Measurements from ENCODE around the gene DTWD1.

DNA sequence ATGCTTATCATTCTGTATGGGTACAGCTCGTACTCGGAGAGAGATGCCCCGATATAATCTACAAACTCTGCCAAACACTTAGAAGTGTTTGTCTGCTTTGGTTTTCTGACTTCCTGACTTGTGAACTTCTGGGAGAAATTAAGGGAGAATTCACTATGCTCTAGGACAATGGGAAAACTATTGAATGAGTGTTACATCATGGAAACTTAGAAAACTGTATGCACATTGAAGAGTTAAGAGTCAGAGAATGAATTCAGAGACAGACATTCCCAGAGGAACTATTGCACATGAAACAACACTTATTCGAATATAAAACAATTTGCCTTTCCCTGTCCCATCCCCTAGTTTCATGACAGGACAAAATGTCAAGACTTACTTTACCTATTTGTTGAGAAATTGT, 57.8 kb downstream of the DTWD1 start:
- TF ChIP-seq, protein P1, sequence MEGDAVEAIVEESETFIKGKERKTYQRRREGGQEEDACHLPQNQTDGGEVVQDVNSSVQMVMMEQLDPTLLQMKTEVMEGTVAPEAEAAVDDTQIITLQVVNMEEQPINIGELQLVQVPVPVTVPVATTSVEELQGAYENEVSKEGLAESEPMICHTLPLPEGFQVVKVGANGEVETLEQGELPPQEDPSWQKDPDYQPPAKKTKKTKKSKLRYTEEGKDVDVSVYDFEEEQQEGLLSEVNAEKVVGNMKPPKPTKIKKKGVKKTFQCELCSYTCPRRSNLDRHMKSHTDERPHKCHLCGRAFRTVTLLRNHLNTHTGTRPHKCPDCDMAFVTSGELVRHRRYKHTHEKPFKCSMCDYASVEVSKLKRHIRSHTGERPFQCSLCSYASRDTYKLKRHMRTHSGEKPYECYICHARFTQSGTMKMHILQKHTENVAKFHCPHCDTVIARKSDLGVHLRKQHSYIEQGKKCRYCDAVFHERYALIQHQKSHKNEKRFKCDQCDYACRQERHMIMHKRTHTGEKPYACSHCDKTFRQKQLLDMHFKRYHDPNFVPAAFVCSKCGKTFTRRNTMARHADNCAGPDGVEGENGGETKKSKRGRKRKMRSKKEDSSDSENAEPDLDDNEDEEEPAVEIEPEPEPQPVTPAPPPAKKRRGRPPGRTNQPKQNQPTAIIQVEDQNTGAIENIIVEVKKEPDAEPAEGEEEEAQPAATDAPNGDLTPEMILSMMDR (IDR thresholded peaks at IDR 0.05): no peak
- no peak for TF ChIP-seq POLR2A (IDR thresholded peaks at IDR 0.05)

All from Peyer's patch (tissue), 4 donors.